Stimulated activated CD8-positive, alpha-beta memory T cell treated with anti-CD3 and anti-CD28 coated beads, Interleukin-15, amount 100 ng/mL, for 4 hours (primary cell): ENCODE results near the gene SEMA6B.

Experiments used
- DNase-seq, 2 donors: peaks; one replicate each; pipeline ENCODE4 v3.0.0-alpha.2; 2020; ENCODE audit warnings: low read depth in 2 of 2

SEMA6B gene

GRCh38 chr19:4525563-4526002 lies 33.9 kb downstream of the SEMA6B start:
- no peak for DNase-seq

- DNase-seq = peak; percentile 9 to 41
These were observed 34.5 kb downstream of the SEMA6B start for GRCh38 chr19:4524808-4525562.

DNA sequence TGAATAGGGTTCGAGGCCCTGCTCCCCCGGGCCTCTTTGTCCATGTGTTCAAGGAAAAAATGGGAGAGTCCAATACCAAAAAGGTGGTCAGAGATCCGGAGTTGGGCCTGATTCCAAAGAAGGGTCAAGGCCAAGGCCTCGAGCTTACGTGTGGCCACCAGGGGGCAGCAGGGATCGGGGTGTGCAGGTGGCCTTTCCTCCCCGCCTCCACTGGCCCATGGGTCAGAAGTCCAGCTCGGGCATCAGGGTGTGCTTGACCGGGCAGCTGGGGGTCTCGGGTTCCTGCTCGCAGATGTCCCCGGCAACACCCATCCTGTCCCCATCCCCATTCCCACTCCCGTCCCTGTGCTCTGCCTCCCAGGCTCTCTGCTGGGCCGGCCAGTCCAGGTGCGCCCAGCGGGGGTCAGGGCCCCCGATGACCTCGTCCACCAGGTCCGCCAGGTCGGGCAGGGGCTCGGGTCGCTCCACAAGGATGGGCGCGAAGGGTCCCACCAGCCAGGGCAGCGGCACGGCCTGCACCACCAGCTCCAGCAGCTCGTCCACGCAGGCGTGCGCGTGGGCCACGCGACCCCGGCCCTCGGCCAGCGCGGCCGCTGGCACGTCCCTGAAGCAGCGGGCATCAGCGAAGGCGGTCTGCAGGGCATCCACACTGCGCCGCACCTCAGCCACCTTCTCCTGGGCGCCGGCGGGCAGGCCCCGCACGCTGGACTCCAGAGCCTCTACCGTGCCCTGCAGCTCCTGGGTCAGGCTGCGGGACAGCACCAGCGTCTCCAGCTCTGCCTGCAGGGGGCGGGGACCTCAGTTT lies 36.0 kb downstream of the SEMA6B start:
- DNase-seq = no peak

DNA sequence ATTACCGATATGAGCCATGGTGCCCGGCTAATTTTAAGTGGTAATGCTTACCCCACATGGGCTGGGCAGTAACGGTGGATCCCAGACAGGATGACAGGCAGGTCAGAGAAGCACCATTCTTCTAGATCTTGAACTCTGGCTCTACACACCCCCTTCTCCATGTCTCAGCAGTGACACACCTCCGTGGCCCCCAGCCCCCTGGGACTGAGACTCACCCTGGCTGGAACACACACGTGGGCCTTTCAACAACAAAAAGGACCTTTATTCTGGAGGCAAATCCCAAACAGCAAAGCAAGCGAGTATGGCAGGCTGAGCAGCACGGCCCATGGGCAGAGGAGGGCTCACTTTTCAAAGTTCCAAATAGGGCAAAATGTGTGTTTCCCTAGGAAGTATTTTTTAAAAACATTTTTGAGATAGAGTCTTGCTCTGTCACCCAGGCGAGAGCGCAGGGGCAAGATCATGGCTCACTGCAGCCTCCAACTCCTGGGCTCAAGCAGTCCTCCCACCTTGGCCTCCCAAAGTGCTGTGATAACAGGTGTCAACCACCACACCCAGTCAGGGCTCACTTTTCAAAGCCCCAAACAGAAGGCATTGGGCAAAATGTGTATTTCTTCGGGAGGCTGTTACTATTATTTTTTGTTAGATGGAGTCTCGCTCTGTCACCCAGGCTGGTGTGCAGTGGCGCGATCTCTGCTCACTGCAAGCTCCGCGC lies 37.0 kb downstream of the SEMA6B start:
- no peak for DNase-seq

GRCh38 chr19:4521888-4522242 lies 37.6 kb downstream of the SEMA6B start:
- DNase-seq = no peak

GRCh38 chr19:4521170-4521887 lies 38.2 kb downstream of the SEMA6B start:
- DNase-seq = no peak

- no peak for DNase-seq
These were observed 39.8 kb downstream of the SEMA6B start for GRCh38 chr19:4519521-4520277.

DNA sequence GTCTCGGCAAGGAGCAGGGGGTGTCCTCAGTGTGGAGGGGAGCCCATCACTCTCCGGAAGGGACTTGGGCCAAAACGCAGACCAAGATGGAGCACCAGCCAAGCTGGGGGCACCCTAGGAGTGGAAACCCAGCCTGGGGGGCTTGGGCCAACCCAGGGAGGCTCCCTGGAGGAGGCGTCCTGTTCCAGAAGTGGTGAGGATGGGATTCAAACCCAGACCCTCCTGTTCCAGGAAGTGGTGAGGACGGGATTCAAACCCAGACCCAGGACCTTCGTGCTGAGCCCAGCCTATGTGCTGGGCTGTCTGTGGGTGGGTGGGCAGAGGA lies 40.4 kb downstream of the SEMA6B start:
- DNase-seq = no peak

- DNase-seq = no peak
These were observed 40.9 kb downstream of the SEMA6B start, which contains the start of gene PLIN4 for GRCh38 chr19:4518345-4519171. Gene PLIN4 (minus strand): TSS chr19:4518486. CDS start chr19:4518272, 214 bp downstream.

DNA sequence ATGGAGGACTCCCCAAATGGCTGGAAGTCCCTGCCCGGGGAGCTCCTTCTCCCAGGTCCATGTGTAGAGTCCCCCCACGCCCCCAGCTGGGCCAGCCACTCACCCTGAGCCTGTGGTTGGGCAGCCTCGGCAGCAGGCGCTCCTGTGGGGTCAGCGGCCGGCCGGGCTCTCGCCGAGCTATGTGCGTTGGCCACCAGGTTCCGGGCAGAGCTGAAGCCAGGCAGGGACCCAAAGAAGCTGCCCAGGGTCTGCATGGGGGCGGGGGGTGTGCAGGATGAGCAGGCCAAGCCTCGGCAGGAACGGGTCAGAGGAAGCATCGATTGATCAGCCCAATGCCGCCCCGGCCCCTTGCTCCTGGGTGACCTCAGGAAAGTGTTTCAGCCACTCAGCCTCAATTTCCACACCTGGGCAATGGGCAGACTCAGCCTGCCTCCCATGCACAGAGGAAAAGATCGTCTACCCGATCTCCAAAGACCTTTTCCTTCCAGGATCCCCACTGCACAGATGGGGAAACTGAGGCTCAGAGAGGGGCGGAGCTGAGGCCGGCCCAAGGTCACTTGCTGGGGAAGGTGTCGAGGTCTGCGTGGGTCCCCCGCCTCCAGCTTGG lies 41.9 kb downstream of the SEMA6B start:
- DNase-seq = no peak

GRCh38 chr19:4516939-4517300 lies 42.6 kb downstream of the SEMA6B start:
- no peak for DNase-seq

GRCh38 chr19:4516199-4516938 lies 43.1 kb downstream of the SEMA6B start:
- DNase-seq = no peak

DNA sequence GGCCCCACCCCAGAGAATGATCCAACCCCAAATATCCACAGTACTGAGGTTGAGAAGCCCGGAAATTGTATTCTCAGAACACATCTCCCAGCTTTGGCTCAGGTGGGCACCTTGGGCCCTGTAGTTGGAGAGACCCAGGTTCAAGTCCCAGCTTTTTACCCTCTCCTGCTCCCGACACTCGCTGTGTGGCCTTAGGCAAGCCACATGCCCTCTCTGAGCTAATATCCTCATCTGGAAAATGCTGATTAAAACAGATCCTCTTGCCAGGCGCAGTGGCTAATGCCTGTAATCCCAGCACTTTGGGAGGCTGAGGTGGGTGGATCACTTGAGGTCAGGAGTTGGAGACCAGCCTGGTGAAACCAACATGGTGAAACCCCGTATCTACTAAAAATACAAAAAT lies 43.8 kb downstream of the SEMA6B start:
- no peak for DNase-seq

DNA sequence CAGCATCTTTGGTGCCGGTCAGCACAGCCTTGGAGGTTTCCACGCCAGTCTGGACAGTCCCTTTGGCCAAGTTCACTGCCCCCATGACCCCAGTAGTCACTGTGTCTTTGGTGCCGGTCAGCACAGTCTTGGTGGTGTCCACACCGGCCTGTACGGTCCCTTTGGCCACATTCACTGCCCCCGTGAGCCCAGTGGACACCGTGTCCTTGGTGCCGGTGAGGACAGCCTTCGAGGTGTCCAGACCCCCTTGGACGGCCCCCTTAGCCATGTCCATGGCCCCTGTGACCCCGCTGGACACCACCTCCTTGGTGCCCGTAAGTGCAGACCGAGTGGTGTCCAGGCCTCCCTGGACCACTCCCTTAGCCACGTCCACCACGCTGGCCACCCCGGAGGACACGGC lies 46.2 kb downstream of the SEMA6B start:
- DNase-seq = no peak

GRCh38 chr19:4512070-4512469 lies 47.4 kb downstream of the SEMA6B start:
- no peak for DNase-seq

GRCh38 chr19:4511300-4512054 lies 48.0 kb downstream of the SEMA6B start:
- no peak for DNase-seq

- DNase-seq = no peak
These were observed 48.8 kb downstream of the SEMA6B start for GRCh38 chr19:4510435-4511255.

- no peak for DNase-seq
These were observed 50.8 kb downstream of the SEMA6B start for GRCh38 chr19:4508698-4509097.
